H1 (cell line): ENCODE data around the gene SHH. TPM values are rescaled to one million over a fixed set of nuclear protein-coding genes. Genes with fewer than 3 reads are reported as not detected.

ENCODE experiments used
- CTCF ChIA-PET: fragments of 300-600 bp; sonication (Branson Sonifier 250); formaldehyde crosslinking; loops from one replicate; lab custom pipeline; 2021; ENCODE audit not compliant: partially characterized antibody; lab: Charles Lee
- POLR2A ChIA-PET: fragments of 300-600 bp; sonication (Branson Sonifier 250); formaldehyde crosslinking; loops from one replicate; lab custom pipeline; 2021; ENCODE audit warnings: inconsistent platforms; ENCODE audit not compliant: partially characterized antibody; lab: Charles Lee
- DNase-seq, 2 experiments: peaks; one replicate each; pipeline versions ENCODE4 v3.0.0 to v3.0.0-alpha.2; 2010 to 2022; ENCODE audit warnings: low spot score in 2 of 2, low read depth in 1 of 2, mixed read lengths in 1 of 2
- FAIRE-seq: peaks from 2 replicates; lab custom pipeline; 2011; peaks lifted over from hg19 to GRCh38; lab: Jason Lieb, UNC
- H2AFZ ChIP-seq: 2 replicates; pipeline ENCODE4 v1.8.1; 2012; ENCODE audit warnings: low read length, inconsistent platforms
- H2AK5ac ChIP-seq: 2 replicates; pipeline ENCODE4 v1.6.1; 2013; ENCODE audit warnings: low read depth, low read length
- H2BK120ac ChIP-seq: replicated peaks from 2 replicates; pipeline ENCODE3; 2013; ENCODE audit warnings: low read depth, low read length, inconsistent platforms
- H2BK12ac ChIP-seq: 2 replicates; pipeline ENCODE4 v1.6.1; 2013; ENCODE audit warnings: low read depth, low read length
- H2BK15ac ChIP-seq: 2 replicates; pipeline ENCODE4 v1.6.1; 2013; ENCODE audit warnings: low read length
- H2BK20ac ChIP-seq: 2 replicates; pipeline ENCODE4 v1.6.1; 2013; ENCODE audit warnings: low read length
- H2BK5ac ChIP-seq: 2 replicates; pipeline ENCODE4 v1.6.1; 2013; ENCODE audit warnings: low read depth, low read length
- H3K14ac ChIP-seq: 2 replicates; pipeline ENCODE4 v1.6.1; 2013; ENCODE audit warnings: inconsistent platforms; ENCODE audit not compliant: insufficient read length
- H3K18ac ChIP-seq: 2 replicates; pipeline ENCODE4 v1.6.1; 2013; ENCODE audit warnings: low read length; ENCODE audit errors: extremely low read depth
- H3K23ac ChIP-seq: 2 replicates; pipeline ENCODE4 v1.6.1; 2013; ENCODE audit warnings: inconsistent platforms; ENCODE audit not compliant: insufficient read length
- H3K23me2 ChIP-seq: 2 replicates; pipeline ENCODE4 v1.6.1; 2013; ENCODE audit warnings: low read depth, low read length
- H3K27ac ChIP-seq: 2 replicates; pipeline ENCODE4 v1.6.1; 2011; ENCODE audit warnings: low read depth, low read length, inconsistent platforms
- H3K27me3 ChIP-seq, 4 experiments: replicated peaks in 1 of 4; 1 replicate in 1 of 4; 2 replicates in 3 of 4; pipeline versions ENCODE4 v1.6.1 to v1.8.1; 2011 to 2013; ENCODE audit warnings: low read length in 3 of 4, mild to moderate bottlenecking in 3 of 4, inconsistent platforms in 2 of 4, mixed read lengths in 2 of 4, moderate library complexity in 1 of 4; ENCODE audit not compliant: control insufficient read depth in 3 of 4, insufficient read depth in 3 of 4; ENCODE audit errors: extremely low read depth in 1 of 4
- H3K36me3 ChIP-seq, 4 experiments: 2 replicates each; pipeline versions ENCODE4 v1.6.1 to v1.8.1; 2011 to 2013; ENCODE audit warnings: mild to moderate bottlenecking in 4 of 4, low read length in 3 of 4, moderate library complexity in 2 of 4, control low read depth in 1 of 4, inconsistent platforms in 1 of 4; ENCODE audit not compliant: insufficient read depth in 4 of 4, control insufficient read depth in 2 of 4
- H3K4ac ChIP-seq: replicated peaks from 2 replicates; pipeline ENCODE3; 2013; ENCODE audit warnings: low read length, low read depth, mixed read lengths, inconsistent platforms; ENCODE audit not compliant: insufficient read length
- H3K4me1 ChIP-seq, 4 experiments: replicated peaks in 1 of 4; 1 replicate in 1 of 4; 2 replicates in 3 of 4; pipeline versions ENCODE4 v1.6.1 to v1.8.1; 2011 to 2013; ENCODE audit warnings: low read length in 3 of 4, inconsistent platforms in 2 of 4, mixed read lengths in 1 of 4; ENCODE audit not compliant: insufficient read depth in 4 of 4, control insufficient read depth in 3 of 4
- H3K4me2 ChIP-seq, 2 experiments: 2 replicates each; pipeline versions ENCODE4 v1.6.1 to v1.8.1; 2011 to 2013; ENCODE audit warnings: low read depth in 2 of 2, low read length in 2 of 2, control low read depth in 1 of 2, inconsistent platforms in 1 of 2, mild to moderate bottlenecking in 1 of 2; ENCODE audit not compliant: insufficient read depth in 1 of 2
- H3K4me3 ChIP-seq, 4 experiments: fragments of 200-600, 300-600 bp in 1 of 4; sonication (generic), shearing (Covaris generic), sonication (Bioruptor Twin) in 1 of 4; 2 replicates each; pipeline versions ENCODE4 v1.5.1 to v1.8.1; 2011 to 2016; ENCODE audit warnings: low read length in 4 of 4, low read depth in 3 of 4, control low read depth in 2 of 4, inconsistent platforms in 2 of 4, mild to moderate bottlenecking in 2 of 4, mixed read lengths in 1 of 4, moderate library complexity in 1 of 4; ENCODE audit not compliant: insufficient read depth in 2 of 4; ENCODE audit errors: extremely low read depth in 1 of 4
- H3K56ac ChIP-seq: replicated peaks from 2 replicates; pipeline ENCODE3; 2013; ENCODE audit warnings: low read depth, mild to moderate bottlenecking, mixed read lengths, low read length, inconsistent platforms; ENCODE audit not compliant: insufficient read length
- H3K79me1 ChIP-seq: 2 replicates; pipeline ENCODE4 v1.6.1; 2013; ENCODE audit warnings: low read depth, low read length, control low read depth
- H3K79me2 ChIP-seq, 2 experiments: 2 replicates each; pipeline versions ENCODE4 v1.6.1 to v1.8.1; 2012 to 2013; ENCODE audit warnings: low read length in 2 of 2, mild to moderate bottlenecking in 2 of 2, inconsistent platforms in 1 of 2; ENCODE audit not compliant: insufficient read depth in 2 of 2, control insufficient read depth in 1 of 2
- H3K9ac ChIP-seq, 4 experiments: replicated peaks in 1 of 4; 1 replicate in 1 of 4; 2 replicates in 3 of 4; pipeline versions ENCODE4 v1.6.1 to v1.8.1; 2011 to 2013; ENCODE audit warnings: low read depth in 3 of 4, low read length in 3 of 4, control low read depth in 2 of 4, mild to moderate bottlenecking in 2 of 4, moderate library complexity in 2 of 4, inconsistent platforms in 1 of 4; ENCODE audit errors: extremely low read depth in 1 of 4
- H3K9me3 ChIP-seq, 2 experiments: 2 replicates each; pipeline versions ENCODE4 v1.6.1 to v1.8.1; 2012 to 2013; ENCODE audit warnings: mild to moderate bottlenecking in 2 of 2, moderate library complexity in 2 of 2, control low read depth in 1 of 2, inconsistent platforms in 1 of 2, low read depth in 1 of 2, low read length in 1 of 2, mixed read lengths in 1 of 2; ENCODE audit not compliant: insufficient read depth in 2 of 2
- H4K20me1 ChIP-seq, 2 experiments: replicated peaks in 1 of 2; 2 replicates each; pipeline versions ENCODE3 to v1.8.1; 2011 to 2013; ENCODE audit warnings: inconsistent platforms in 2 of 2, low read length in 2 of 2, mild to moderate bottlenecking in 1 of 2; ENCODE audit not compliant: insufficient read depth in 2 of 2, control insufficient read depth in 1 of 2
- H4K5ac ChIP-seq: 2 replicates; pipeline ENCODE4 v1.6.1; 2013; ENCODE audit warnings: low read length, low read depth, mixed read lengths, inconsistent platforms; ENCODE audit not compliant: insufficient read length
- H4K8ac ChIP-seq: 2 replicates; pipeline ENCODE4 v1.8.0; 2013; ENCODE audit warnings: mild to moderate bottlenecking, moderate library complexity, low read length, inconsistent platforms; ENCODE audit not compliant: insufficient read depth; ENCODE audit errors: extremely low read depth
- H4K91ac ChIP-seq: replicated peaks from 2 replicates; pipeline ENCODE3; 2013; ENCODE audit warnings: low read length, mixed read lengths, inconsistent platforms; ENCODE audit not compliant: insufficient read length
- ASH2L ChIP-seq: fragments of 200-600, 300-600 bp; sonication (generic); IDR thresholded peaks from one replicate; pipeline ENCODE4 v1.7.1; 2017; ENCODE audit warnings: low read length
- KDM4A ChIP-seq: IDR thresholded peaks from one replicate; pipeline ENCODE4 v1.7.1; 2012; ENCODE audit warnings: low read depth, mild to moderate bottlenecking, moderate library complexity, low read length, inconsistent platforms; ENCODE audit not compliant: severe bottlenecking
- KDM5A ChIP-seq: fragments of 200-600 bp; IDR thresholded peaks from 2 replicates; pipeline ENCODE4 v1.7.1; 2012; ENCODE audit warnings: mild to moderate bottlenecking, low read length, inconsistent platforms, mixed read lengths
- PHF8 ChIP-seq: fragments of 200-600 bp; sonication (generic); conservative IDR thresholded peaks from 2 replicates; pipeline ENCODE4 v1.7.1; 2012; ENCODE audit warnings: low read depth, mild to moderate bottlenecking, inconsistent platforms, low read length, moderate library complexity
- SP4 ChIP-seq: IDR thresholded peaks from 2 replicates; pipeline ENCODE4 v1.6.1; 2012; ENCODE audit warnings: low read length, inconsistent platforms
- SUZ12 ChIP-seq: fragments of 200-600 bp; sonication (generic); IDR thresholded peaks from 2 replicates; pipeline ENCODE4 v1.6.1; 2012; ENCODE audit warnings: mild to moderate bottlenecking, inconsistent platforms, low read length, moderate library complexity, mixed read lengths
- WGBS, 2 experiments: shearing (Covaris generic) in 1 of 2; methylation state at CpG; one replicate each; pipeline versions ENCODE4 v1.1.6 to v1.1.7; 2013 to 2015; ENCODE audit warnings: low lambda C conversion rate in 2 of 2, mixed read lengths in 2 of 2, inconsistent platforms in 1 of 2, low coverage in 1 of 2, missing lambda C conversion rate in 1 of 2; ENCODE audit not compliant: insufficient replicate concordance in 2 of 2, insufficient coverage in 1 of 2, insufficient read length in 1 of 2; ENCODE audit errors: extremely low coverage in 1 of 2, missing lambda C conversion rate in 1 of 2; 5-methylcytosine and 5-hydroxymethylcytosine counted together
- polyA plus RNA-seq, 7 experiments: library from polyadenylated mRNA; depleted of rRNA in 3 of 7; stranded (reverse) in 5 of 7; unstranded in 2 of 7; fragments of >200 nt in 5 of 7; fragments of 200-250 nt in 2 of 7; gene quantifications; 1 replicate in 5 of 7; 2 replicates in 1 of 7; 4 replicates in 1 of 7; pipeline versions ENCODE4 v1.2.1 to v1.2.3, GENCODE V29; 2011 to 2013; ENCODE audit warnings: missing spikeins in 2 of 7, mixed read lengths in 2 of 7
- total RNA-seq: library from RNA; stranded (reverse); fragmentation: NEBNext Ultra II Directional; extraction: Animal tissue kit (Norgen Biotek cat#: 25700); gene quantifications from 2 replicates; pipeline ENCODE4 v1.2.1, GENCODE V29; 2021
- TF ChIP-seq, protein P1 (sequence below): IDR thresholded peaks from 2 replicates; pipeline ENCODE4 v1.6.1; 2011; ENCODE audit warnings: low read depth, mild to moderate bottlenecking, low read length; ENCODE audit not compliant: insufficient read depth

Gene SHH
- total and polyA plus RNA-seq, 2 of the 8 experiments (the other 6 are each of a cell fraction or from before 2014, with no cell fraction given): not detected

DNA sequence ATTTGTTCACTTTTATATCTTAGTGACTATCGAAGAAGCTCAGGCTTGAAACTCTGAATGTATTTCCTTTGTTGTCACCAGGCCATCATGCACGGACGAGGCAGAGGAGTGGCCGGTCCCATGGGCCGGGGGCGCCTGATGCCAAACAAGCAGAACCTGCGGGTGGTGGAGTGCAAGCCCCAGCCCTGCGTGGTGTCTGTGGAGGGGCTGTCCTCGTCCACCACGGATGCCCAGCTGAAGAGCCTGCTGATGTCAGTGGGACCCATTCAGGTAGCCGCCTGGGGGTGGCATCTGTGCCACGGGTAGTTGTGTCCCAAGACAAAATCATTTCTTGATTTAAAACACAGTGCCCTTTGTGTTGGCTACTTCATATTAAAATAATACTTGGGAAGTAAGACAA is 45.9 kb downstream of the SHH start:
- no peak overlapping the region for H4K8ac ChIP-seq
- peaks cover 2 to 14% of the 10 kb centered on the region in 2 experiments for H4K20me1 ChIP-seq
- no peak overlapping the region for H4K91ac ChIP-seq
- FAIRE-seq (no peak), DNase-seq (no peak)
- no peak overlapping the region for H2AK5ac ChIP-seq
- H3K56ac ChIP-seq: no peak overlapping the region
- CTCF ChIA-PET: interaction anchor here (0.6 to 2.9 kb wide), 21 partner anchors 8 to 1515 kb away, joined by 3 to 22 read pairs (median 3); no protein-coding TSS in a partner anchor
- no peak overlapping the region for H3K14ac ChIP-seq
- no peak overlapping the region for H2BK12ac ChIP-seq
- H3K9me3 ChIP-seq: no peaks in the 10 kb centered on the region
- peaks cover 9% of the 10 kb centered on the region for H3K79me1 ChIP-seq
- no peak overlapping the region for H2AFZ ChIP-seq
- H3K4me1 ChIP-seq: peaks cover 0 to 2% (median 0%) of the 10 kb centered on the region in 4 experiments; a peak in 2 of 7 replicates
- H3K23ac ChIP-seq: no peak overlapping the region
- peaks cover 3 to 18% of the 10 kb centered on the region in 2 experiments; a peak in 3 of 4 replicates for H3K79me2 ChIP-seq
- no peak overlapping the region for H2BK120ac ChIP-seq
- no peak overlapping the region for H3K4ac ChIP-seq
- POLR2A ChIA-PET: no interaction called here
- H3K23me2 ChIP-seq: no peaks in the 10 kb centered on the region
- no peak overlapping the region for H3K4me2 ChIP-seq
- H3K9ac ChIP-seq: no peak overlapping the region
- 73% methylated on average over 11 of the region's 12 CpGs; no CpG with 5 or more reads in 1 of the 2 experiments for WGBS, 2 experiments
- H2BK15ac ChIP-seq: no peak overlapping the region
- no peak overlapping the region for H2BK20ac ChIP-seq
- TF ChIP-seq KDM5A (no peak), SUZ12 (no peak), KDM4A (no peak), ASH2L (no peak), PHF8 (no peak), SP4 (no peak)
- TF ChIP-seq, protein P1, sequence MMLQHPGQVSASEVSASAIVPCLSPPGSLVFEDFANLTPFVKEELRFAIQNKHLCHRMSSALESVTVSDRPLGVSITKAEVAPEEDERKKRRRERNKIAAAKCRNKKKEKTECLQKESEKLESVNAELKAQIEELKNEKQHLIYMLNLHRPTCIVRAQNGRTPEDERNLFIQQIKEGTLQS: no peak
- no peak overlapping the region for H3K18ac ChIP-seq
- H3K4me3 ChIP-seq: no peak overlapping the region
- no peak overlapping the region for H2BK5ac ChIP-seq
- no peak overlapping the region for H4K5ac ChIP-seq
- H3K27me3 ChIP-seq: no peaks in the 10 kb centered on the region
- H3K36me3 ChIP-seq: peaks cover 11 to 43% (median 31%) of the 10 kb centered on the region in 4 experiments; a peak in 7 of 8 replicates
- no peak overlapping the region for H3K27ac ChIP-seq
